ENCODE results near the gene CRHR1.
A peak's percentile ranks its signal among the peaks of the same experiment; 100 is the strongest.
"Not testable (repeated sequence)": the region's sequence is repeated elsewhere in the genome, so short reads cannot be mapped to it uniquely, and the experiment has no call there.

CRHR1 gene

DNA sequence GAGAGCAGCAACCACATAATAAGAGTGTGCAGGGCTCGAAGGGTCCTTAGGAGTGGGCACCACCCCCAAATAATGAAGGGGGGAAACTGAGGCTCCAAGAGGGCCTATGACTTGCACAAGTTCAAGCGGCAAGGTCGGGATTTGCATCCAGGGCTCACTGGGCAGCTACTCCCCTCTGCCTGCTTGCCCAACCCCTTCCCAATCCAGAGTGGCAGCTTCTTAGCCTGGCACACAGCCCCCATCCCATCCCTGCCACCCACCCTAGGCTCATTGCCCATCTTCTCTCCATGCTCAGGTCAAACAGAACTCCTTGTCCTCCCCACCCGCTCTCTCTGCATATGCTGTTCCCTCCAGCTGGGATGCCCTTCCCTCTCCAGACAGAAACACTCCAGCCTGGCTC lies 63.0 kb downstream of the CRHR1 start:
- DNase-seq, result no peak

DNA sequence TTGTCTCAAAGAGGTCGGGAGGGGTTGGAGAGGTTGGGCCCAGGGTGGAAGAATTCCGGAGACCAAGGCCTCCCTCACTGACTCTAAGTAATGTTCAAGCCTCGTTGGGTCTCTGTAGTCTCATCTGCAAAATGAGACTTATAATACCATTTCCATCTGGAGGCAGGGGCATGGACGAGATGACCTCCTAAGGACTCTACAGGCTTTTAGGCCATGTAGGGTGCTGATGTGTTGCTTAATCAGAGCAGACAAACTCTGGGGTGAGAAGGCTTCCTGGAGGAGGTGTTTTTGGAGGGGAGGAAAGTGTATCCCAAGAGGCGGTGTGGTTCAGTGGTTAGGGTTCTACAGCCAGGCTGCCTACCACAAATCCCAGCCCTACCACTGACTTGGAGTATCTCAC lies 63.6 kb downstream of the CRHR1 start:
- DNase-seq, result no peak

DNA sequence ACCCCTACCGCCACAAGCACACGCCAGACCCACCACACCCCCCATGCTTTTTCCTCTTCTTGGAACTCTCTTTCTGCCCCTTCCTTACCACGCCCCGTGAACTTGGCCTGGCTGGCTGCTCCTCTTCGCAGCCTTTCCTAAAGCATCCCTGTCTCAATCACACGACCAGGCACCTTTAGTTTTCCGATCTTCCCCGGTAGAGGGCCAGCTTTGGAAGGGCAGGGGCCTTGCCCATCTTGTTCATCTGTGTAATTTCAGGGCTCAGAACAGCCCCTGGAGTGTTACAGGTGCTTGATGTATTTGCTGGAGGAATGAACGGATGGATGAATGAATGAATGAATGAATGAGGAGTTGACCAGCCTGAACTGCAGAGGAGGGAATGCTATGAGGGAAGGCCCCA lies 64.3 kb downstream of the CRHR1 start:
- DNase-seq, result no peak

DNA sequence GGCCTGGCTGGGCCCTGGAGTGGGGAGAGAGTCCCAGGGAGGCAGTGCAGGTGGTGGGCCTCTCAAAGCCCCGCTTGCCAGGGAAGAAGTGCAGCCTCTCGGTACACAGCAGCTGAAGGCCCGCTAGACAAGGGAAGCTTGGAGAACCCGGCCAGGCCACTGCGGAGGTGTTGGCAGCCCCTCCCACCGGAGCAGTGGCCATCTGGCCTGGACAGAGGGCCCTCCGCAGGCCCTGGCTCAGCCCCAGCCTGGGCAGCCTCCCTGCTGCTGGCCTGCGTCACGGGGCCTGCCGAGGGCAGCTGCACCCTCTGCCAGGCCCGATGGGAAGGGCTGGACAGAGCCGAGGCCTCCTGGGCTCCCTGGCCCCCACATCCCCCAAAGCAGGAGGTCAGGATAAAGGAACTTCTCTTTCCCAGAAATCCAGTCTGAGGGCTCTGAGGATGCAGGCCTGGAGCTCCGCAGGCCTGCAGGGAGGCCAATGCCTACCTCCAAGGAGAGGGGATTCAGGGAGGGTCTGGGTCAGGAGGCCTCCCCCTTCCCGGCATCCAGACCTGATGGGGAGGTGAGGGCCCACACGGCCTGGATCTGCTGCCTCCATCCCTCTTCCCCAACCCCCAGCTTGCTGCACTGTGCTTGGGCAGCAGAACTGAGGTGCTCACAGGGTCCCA lies 64.9 kb downstream of the CRHR1 start:
- no peak for DNase-seq

DNA sequence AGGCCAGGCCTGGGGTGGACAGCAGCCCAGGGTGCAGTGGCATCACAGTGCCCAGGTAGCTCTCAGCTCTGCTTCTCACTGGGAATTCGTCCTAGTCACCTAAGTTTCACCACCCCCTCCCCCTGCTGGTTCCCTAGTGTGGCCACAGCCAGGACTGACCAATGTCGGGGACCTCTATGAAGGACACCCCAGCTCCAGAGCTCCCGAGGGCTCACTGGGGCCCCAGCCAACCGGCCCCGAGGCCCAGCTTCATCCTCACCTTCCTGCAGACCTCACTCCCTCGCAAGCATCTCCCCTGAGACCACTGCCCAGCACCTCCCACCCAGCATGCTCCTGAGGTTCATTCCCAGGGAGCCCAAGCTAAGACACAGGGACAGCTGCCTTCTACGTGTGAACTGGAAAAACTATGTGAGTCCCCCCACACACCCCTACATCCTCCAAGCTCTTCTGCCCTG lies 65.4 kb downstream of the CRHR1 start:
- DNase-seq, result no peak

DNA sequence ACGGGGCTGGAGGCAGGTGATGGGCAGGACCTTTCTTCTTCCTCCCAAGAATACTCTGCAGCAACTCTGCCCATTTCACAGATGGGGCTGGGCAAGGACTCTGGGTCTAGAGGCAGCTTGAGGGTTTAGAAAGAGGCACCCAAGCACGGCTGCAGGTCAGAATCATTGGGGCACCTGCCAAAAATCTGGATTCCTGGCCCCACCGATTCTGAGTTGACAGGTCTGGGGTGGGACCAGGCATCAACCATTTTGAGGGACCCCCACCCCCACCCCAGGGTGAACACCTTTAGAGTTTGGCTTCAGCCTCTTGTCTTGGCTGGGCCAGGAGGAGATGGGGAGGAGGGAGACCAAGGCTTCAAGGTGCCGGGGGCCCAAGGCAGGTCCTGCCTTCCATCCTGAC lies 65.9 kb downstream of the CRHR1 start:
- DNase-seq, result no peak

DNA sequence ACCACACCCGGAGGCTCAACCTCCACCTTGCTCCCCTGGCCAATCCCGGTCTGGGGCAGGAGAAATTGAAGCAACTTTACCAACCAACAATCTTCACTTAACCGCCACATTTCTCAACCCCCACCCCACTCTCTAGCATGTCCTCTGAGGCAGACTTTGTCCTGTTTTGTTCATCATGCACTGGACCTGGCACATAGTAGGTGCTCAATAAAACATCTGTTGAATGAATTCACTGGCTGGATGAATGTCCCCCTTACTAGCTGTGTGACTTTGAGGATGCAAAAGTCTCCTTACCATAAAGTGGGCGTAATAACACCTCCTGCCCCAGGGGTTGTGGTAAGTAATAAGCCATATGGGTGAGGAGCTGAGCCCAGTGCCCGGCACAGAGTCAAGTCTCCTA lies 66.3 kb downstream of the CRHR1 start:
- no peak for DNase-seq

DNA sequence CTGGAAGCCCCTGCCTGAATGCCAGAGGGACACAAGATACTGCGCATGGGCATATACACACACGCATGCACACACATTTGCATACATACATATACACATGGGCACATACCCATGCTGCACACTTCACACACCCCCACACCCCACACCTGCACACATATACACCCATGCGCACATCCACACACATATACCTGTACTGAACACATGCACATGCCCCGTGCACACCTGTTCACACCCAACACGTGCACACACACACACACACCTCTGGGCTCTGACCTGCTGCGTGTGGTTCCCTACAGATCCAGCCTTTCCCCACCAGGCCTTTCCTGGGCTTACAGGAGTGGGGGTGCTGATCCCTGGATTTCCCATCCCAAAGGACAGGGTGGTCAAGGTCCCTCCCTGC lies 66.9 kb downstream of the CRHR1 start:
- no peak for DNase-seq

DNA sequence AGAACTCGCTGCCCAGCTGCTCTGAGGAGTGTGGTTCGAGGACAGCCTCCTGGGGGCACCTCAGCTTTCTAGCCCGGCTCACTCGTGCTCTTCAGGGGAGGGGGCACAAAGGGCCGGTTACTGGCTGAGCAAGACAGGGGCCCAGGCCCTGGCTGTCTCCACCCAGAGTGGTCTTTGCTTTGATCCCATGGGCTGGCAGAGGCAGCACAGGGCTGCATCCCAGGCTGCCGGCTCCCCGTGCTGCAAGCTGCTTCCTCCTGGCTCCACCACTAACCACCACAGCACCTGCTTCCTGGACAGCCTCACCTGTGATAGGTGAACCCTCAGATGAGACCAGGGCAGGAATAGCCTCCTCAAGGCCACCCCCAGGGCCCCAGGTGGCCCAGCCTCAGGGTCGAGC lies 67.3 kb downstream of the CRHR1 start:
- DNase-seq, result no peak

DNA sequence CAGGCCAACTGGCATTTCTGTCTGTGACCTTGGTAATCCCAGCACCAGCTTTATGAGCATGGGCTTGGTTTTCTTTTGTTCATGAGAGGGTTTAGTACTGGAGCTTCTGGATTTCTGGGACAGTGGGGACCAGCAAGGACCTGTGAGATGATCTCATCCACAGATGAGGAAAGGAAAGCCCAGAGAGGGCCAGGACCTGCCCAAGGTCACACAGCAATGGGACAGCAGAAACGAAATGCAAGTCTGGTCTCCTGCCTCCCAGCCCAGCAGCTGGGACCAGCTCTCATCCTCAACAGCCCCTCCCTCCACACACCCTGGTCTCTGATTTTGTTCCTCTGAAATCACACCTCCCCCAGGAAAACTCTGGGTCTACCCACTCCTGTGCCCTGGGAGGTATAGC lies 67.8 kb downstream of the CRHR1 start:
- no peak for DNase-seq

DNA sequence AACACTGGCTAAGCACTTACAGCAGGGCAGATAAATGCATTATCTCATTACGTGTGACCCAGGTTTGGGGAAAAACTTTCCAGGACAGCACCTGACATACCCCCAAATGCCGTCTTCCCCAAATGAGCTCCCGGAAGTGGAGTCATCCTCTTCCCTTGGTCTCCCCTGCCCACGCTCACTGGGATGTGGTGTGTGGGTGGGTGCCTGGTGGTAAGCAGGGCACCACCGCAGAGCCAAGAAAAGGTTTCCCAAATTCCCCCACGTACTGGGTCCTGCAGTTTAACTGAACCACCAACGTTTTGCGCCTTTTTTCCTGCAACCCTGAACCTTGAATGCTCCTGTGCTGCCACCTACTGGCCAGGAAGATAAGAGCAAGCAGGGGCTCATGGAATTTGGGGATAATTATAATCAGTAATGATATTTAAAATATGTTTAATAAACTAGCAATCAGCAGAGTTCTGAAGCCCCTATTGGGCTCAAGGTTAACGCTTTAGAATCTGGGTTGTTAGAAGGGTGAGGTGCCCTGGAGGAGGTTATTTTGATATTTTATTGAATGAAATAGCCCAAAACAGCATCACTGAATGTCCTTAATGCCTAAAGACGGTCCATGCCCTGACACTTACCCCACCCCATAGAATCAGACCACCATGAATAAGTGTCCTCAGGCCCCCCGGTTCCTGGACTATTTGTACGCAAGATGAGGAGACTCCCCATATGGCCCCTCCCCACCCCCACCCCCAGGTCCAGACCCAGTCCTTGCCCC lies 68.6 kb downstream of the CRHR1 start:
- peak; percentile 80 for DNase-seq

DNA sequence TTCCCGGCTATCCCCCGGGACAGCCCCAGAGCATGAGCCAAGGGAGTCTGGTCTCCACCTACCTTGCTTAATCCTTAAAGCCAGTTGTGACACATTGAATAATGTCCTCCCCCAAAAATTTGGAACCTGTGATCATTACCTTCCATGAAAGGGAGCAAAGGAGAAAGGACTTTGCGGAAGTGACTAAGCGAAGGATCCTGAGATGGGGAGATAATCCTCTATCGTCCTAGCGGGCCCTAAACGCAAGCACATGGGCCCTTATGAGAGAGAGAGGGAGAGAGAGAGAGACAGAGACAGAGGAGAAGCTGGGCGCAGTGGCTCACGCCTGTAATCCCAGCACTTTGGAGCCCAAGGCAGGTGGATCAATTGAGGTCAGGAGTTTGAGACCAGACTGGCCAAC lies 70.1 kb downstream of the CRHR1 start:
- no peak for DNase-seq

DNA sequence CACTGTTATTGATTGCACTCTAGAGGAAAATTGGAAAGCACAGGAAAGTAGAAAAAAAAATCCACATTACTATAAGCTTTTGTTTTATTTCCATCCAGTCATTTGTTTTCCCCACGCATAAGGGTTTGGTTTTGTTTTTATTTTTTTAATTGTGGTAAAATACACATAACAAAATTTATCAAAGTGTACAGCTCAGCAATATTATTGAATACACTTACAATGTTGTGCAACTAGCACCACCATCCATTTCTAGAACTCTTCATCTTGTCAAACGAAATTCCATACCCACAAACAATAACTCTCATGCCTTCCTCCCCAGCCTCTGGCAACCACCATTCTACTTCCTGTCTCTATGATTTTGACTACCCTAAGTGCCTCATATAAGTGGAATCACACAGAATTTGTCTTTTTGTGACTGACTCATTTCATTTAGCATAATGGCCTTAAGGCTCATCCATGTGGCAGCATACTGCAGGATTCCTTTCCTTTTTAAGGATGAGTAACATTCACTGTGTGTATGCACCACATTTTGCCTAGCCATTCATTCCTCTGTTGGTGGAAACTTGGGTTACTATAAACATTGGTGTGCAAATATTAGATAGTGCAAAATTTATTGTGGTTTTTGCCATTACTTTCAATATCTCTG lies 71.7 kb downstream of the CRHR1 start:
- DNase-seq, result no peak

DNA sequence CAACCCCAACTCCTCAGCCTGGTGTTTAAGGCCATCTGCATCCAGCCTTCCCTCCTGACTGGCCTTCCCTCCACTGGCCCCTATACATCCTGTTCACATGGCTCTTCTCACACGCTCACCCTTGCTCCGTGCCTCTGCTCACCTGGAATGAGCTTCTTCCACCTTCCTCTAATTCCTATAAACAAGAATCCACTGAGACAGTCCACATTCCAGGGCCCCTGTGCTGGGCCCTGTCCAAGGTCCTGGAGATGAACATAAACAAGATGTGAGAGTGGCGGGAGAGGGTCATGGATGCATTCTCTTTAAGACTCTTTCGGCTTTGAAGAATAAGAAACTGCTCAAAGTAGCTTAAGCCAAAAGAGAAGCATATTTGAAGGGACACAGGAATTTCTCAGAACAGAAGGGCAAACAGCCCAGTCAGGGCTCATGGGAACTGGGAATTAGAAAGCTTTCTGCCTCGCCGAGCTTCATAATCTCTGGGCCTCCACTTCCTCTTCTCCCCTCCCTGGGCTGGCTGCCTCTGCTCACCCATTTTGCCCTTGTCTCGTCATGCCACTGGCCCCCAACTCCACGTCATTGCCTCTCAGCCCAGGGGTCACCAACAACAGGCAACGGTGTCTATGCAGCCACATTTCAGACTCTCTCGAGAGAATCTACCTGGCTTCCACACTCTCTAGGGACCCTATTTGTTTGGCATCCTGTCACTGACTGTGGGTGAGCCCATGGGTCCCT lies 74.0 kb downstream of the CRHR1 start:
- no peak for DNase-seq

DNA sequence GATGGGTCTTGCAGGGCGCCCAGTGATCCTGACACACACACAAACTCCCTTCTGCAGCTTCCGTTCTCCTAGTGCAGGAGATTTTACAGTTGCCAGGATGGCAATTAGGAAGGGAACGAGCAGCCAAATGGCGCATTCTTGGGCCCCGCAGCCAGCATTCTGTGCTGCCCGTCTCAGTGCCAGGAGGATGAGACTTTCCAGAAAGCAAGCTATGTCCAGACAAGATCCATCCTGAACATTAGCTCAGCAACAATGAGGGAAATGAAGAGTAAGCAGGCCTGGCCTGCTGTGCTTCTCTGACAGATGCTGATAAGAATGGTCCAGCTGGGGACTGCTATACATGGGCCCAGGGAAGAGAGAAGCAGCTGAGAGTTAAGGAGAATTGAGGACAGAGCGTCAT lies 77.0 kb downstream of the CRHR1 start:
- no peak for DNase-seq

DNA sequence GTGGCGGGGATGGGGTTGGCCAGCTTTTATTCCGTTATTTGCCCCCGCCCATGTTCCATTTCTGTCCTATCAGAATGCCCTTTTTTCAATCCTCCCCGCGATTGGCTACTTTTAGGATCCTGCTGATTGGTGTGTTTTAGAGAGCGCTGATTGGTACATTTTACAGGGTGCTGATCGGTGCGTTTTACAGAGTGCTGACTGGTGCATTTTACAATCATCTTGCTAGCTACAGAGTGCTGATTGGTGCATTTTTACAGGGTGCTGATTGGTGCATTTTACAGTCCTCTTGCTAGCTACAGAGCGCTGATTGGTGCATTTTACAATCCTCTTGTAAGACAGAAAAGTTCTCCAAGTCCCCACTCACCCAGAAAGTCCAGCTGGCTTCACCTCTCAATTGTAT lies 78.0 kb downstream of the CRHR1 start:
- not testable (repeated sequence) for DNase-seq

DNA sequence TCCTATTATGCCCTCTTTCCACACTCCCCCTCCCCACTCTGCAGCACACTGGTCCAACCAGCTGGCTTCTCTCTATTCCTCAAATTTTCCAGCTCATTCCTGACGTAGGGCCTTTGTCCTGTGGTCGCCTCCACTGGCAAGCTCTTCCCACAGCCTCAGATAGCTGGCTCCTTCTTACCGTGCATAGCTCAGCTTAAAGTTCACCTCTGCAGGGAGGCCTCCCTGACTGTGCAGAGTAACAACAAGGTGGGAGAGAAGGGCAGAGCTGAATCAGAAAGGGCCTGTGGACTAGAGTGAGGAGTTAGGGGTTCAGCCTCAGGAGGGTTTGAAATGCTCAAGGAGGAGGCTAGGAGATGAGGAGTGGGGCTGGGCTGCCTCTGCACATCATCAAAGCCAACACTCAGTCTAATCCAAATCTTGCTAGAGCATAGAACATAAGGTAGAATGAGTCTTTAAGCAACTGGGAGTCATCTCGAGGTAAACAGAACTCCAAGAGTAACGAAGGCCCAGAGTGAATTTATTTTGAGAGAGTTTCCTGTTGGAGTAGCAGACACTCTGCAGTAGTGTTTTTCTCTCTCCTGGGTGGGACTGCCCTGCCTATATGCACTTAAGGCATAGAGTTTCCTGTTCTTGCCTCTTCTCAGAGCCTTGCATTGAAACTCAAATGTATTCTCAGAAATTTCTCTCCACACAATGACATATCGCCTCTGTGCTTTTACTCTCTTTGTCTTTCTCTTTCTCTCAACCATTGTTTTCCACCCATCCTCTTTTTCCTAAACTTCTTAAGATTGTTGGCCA lies 79.9 kb downstream of the CRHR1 start:
- DNase-seq, result no peak

DNA sequence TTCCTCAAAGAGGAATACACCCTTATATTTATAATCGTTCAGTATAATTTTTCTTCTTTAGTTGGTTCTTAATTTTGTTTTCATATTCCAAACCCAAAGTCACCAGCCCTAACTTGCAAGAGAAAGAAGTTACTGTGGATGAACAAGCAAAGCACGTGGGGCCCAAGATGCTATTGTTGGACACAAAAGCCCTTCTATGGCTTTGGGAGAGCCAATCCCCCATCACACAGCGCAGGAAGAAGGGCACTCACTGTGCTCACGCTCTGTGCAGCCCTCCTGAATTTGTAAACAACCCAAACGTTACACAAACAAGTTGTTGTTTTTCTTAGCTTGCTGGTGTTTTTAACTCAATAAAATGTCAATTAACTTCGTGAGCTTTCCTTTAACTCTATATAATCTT lies 83.1 kb downstream of the CRHR1 start:
- DNase-seq, result no peak

DNA sequence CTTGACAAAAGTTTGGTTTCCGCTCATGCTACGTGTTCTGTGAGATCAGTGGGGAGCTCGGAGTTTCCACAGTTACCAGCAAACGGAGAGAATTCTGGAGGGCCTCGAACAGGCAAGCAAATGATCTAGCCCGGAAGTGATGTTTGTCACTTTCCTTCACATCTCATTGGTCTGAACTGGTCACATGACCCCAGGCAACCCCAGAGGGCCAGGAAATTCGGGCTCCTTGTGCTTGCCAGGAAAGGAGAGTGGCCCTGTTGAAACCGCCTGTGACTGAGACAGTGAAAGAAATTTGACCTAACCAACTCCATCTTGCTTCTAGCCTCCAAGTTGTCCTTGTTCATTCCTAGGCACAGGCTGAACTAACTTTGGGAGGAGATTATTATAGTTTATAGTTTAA lies 83.6 kb downstream of the CRHR1 start:
- no peak for DNase-seq

DNA sequence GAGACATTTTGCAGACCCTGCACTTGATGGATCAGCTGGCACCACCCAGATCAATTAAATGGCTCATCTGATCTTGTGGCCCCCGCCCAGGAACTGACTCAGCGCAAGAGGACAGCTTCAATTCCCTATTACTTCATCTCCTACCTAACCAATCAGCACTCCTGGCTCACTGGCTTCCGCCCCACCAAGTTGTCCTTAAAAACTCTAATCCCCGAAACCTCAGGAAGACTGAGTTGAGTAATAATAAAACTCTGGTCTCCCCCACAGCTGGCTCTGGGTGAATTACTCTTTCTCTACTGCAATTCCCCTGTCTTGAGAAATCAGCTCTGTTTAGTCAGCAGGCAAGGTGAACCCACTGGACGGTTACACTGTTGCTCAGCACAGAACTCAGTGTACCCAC lies 84.2 kb downstream of the CRHR1 start:
- DNase-seq, result no peak

DNA sequence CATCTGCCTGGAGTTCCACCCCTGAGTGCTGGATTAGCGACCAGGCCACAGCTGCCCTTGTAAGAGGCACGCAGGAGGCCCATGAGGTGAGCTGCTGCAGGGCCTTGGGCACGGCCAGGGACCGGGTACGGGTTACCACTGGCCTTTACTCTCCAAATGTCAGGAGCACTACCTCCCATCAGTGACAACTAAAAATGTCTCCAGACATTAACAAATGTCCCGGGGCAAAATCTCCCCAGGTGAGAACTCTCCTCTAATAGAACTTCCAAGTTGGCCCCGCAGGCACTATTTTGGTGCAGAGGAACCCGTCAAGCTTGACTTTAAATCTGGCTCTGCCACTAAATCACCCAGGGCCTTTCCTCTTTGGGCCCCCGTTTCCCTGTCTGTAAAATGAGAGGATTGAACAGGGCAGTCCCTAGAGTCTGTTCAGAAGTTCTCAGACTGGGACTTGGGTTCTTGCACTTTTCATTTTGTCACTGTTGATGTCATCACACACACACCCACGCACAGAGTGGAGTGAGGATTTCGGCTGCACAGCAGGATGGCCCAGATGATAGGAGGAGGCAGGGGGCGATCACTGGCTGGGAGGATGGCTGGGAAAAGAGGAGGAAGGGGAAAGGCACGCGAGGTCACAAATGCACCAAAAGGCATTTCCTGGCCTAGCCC lies 85.7 kb downstream of the CRHR1 start:
- no peak for DNase-seq

DNA sequence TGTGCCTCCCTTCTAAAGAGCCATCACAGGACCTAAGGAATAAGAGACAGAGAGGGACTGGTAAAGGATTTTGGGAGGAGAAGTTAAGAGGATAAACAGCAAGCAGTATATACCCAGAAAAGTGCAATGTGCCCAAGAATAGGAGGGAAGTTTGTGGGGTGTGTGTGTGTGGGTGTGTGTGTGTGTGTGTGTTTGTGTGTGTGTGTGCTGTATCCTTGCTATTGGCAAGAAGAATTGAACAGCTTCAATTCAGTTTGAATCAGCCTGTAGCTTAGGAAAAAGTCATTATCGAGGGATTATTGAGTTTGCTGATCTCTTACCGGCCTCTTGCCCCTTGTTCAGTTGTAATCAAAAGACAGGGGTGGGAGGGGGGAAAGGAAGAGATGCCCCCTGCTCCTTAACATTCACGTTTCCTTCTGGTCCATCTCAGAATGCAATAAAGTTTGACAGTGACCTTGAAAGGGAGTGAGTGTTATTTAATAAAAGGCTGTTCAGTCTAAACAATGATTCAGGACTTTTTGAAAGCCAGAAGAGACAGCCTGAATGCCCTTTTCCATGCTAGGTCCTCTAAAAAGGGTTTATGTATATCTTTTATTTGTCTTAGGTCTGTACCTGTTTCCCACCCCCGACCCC lies 86.3 kb downstream of the CRHR1 start:
- no peak for DNase-seq
